Measurements from ENCODE around the gene SERPINI1.

DNA sequence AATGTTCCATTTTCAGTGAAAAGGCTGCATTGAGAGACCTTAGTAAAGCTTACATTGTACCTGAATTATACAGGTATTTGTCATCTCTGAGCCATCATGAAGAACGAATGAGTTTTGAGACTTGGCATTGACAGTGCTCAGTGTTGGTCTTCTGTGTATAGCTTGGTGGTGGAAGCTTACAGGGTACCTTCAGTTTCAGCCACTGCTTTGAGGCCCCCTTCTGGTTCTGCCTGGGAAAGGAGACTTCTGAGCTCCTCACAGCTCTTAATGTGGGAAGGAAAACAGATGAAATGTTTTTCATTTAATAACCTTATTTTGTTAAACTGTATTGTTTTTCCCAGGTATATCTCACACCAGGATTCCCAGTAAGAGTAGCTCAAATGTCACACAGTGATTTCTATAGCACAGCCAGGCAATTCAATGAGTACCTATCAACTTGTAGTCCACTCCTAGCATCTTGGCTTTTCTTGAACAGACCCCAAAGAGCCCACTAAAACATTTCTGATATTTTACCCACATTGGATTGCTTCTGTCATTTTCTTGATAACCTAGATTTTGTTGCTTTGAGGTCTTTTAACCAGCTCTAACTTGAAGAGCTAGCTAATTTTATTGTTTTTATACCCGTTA, 5.6 kb downstream of the SERPINI1 start:
- TF ChIP-seq EZH2phosphoT487 (IDR thresholded peaks at IDR 0.05; ENCODE audit: insufficient read depth, low read depth) (no peak), EZH2 (IDR thresholded peaks at IDR 0.05; ENCODE audit: insufficient read depth, poor library complexity, severe bottlenecking) (no peak)

Data from GM23248 (cell line).